SK-N-SH (cell line): ENCODE data around the gene SMO. TPM values are rescaled to one million over a fixed set of nuclear protein-coding genes. Genes with fewer than 3 reads are reported as not detected.
A peak's percentile ranks its signal among the peaks of the same experiment; 100 is the strongest.

ENCODE experiments used
- CTCF ChIA-PET: fragments of 300-600, 350-600 bp; formaldehyde crosslinking; extraction: SDS; loops from one replicate; lab custom pipeline; 2021; lab: Yijun Ruan, JAX
- POLR2A ChIA-PET: fragments of 350-600 bp; sonication (Branson Sonifier 250); formaldehyde crosslinking; extraction: SDS; loops from one replicate; lab custom pipeline; 2020; ENCODE audit warnings: antibody characterized with exemption, inconsistent platforms; lab: Yijun Ruan, JAX
- DNase-seq: peaks from one replicate; pipeline ENCODE4 v3.0.0; 2012
- H2AFZ ChIP-seq: fragments of 200-600 bp; sonication (generic); 2 replicates; pipeline ENCODE4 v1.8.1; 2016; ENCODE audit warnings: antibody characterized with exemption, mild to moderate bottlenecking, low read depth
- H3F3A ChIP-seq: fragments of 200-600 bp; sonication (generic); replicated peaks from 2 replicates; pipeline ENCODE3; 2016; ENCODE audit warnings: antibody characterized with exemption, mild to moderate bottlenecking; ENCODE audit not compliant: insufficient read depth
- H3K27ac ChIP-seq, 2 experiments: fragments of 200-500 bp in 1 of 2; fragments of 200-600 bp in 1 of 2; sonication (Bioruptor generic) in 1 of 2; sonication (generic), shearing (Covaris generic) in 1 of 2; 2 replicates each; pipeline versions ENCODE4 v1.5.1 to v1.6.1; 2014 to 2016; ENCODE audit warnings: low read depth in 2 of 2, inconsistent platforms in 1 of 2, low read length in 1 of 2, mild to moderate bottlenecking in 1 of 2, mixed read lengths in 1 of 2
- H3K27me3 ChIP-seq: fragments of 200-600 bp; sonication (generic), shearing (Covaris generic); 2 replicates; pipeline ENCODE4 v1.6.1; 2016; ENCODE audit warnings: mixed run types; ENCODE audit not compliant: insufficient read depth
- H3K36me3 ChIP-seq, 2 experiments: fragments of 200-500 bp in 1 of 2; fragments of 200-600 bp in 1 of 2; sonication (Bioruptor generic) in 1 of 2; sonication (generic) in 1 of 2; replicated peaks in 1 of 2; 2 replicates each; pipeline versions ENCODE3 to v1.5.1; 2014 to 2016; ENCODE audit warnings: low read length in 1 of 2, mild to moderate bottlenecking in 1 of 2; ENCODE audit not compliant: insufficient read depth in 2 of 2, control insufficient read depth in 1 of 2
- H3K4me1 ChIP-seq, 2 experiments: fragments of 200-500 bp in 1 of 2; fragments of 200-600 bp in 1 of 2; sonication (Bioruptor generic) in 1 of 2; sonication (generic), shearing (Covaris generic) in 1 of 2; 2 replicates each; pipeline versions ENCODE4 v1.5.1 to v1.6.1; 2014 to 2016; ENCODE audit warnings: low read depth in 1 of 2, low read length in 1 of 2, mixed run types in 1 of 2; ENCODE audit not compliant: insufficient read depth in 2 of 2, control insufficient read depth in 1 of 2
- H3K4me2 ChIP-seq: fragments of 200-600 bp; sonication (generic), shearing (Covaris generic); 2 replicates; pipeline ENCODE4 v1.6.1; 2017; ENCODE audit warnings: mixed run types
- H3K4me3 ChIP-seq, 2 experiments: fragments of 200-500 bp in 1 of 2; fragments of 200-600 bp in 1 of 2; sonication (Bioruptor generic) in 1 of 2; sonication (generic), shearing (Covaris generic) in 1 of 2; 2 replicates each; pipeline versions ENCODE4 v1.5.1 to v1.8.1; 2014 to 2016; ENCODE audit warnings: low read depth in 2 of 2, inconsistent platforms in 1 of 2, low read length in 1 of 2, mild to moderate bottlenecking in 1 of 2, mixed read lengths in 1 of 2, moderate library complexity in 1 of 2
- H3K79me2 ChIP-seq: fragments of 200-600 bp; sonication (generic); 2 replicates; pipeline ENCODE4 v1.8.1; 2017; ENCODE audit warnings: mild to moderate bottlenecking; ENCODE audit not compliant: insufficient read depth
- H3K9ac ChIP-seq: fragments of 200-600 bp; sonication (generic); 2 replicates; pipeline ENCODE4 v1.6.1; 2017; ENCODE audit warnings: mixed run types
- H3K9me2 ChIP-seq: fragments of 200-600 bp; sonication (generic); 2 replicates; pipeline ENCODE4 v1.6.1; 2017; ENCODE audit warnings: mixed run types
- H3K9me3 ChIP-seq: fragments of 200-600 bp; sonication (generic); 2 replicates; pipeline ENCODE4 v1.6.1; 2017; ENCODE audit warnings: mixed run types, mild to moderate bottlenecking, moderate library complexity
- H4K20me1 ChIP-seq: fragments of 200-600 bp; sonication (generic); 2 replicates; pipeline ENCODE4 v1.6.1; 2017; ENCODE audit warnings: mild to moderate bottlenecking, mixed run types; ENCODE audit not compliant: insufficient read depth
- ELF1 ChIP-seq: IDR thresholded peaks from 2 replicates; pipeline ENCODE4 v1.4.0; 2012
- EP300 ChIP-seq, 2 experiments: IDR thresholded peaks; 2 replicates each; pipeline versions ENCODE4 v1.4.0 to v1.6.1; 2012; ENCODE audit warnings: borderline replicate concordance in 1 of 2, low read depth in 1 of 2, low read length in 1 of 2
- EZH2phosphoT487 ChIP-seq: fragments of 200-600 bp; sonication (generic); IDR thresholded peaks from 2 replicates; pipeline ENCODE4 v1.6.1; 2017; ENCODE audit warnings: low read depth, mixed run types, mild to moderate bottlenecking, antibody characterized with exemption, moderate library complexity, borderline replicate concordance
- FOSL2 ChIP-seq: IDR thresholded peaks from 2 replicates; pipeline ENCODE4 v1.4.0; 2012; ENCODE audit warnings: low read depth, mild to moderate bottlenecking, moderate library complexity, borderline replicate concordance
- FOXJ3 ChIP-seq: sonication (generic); formaldehyde crosslinking; IDR thresholded peaks from 2 replicates; pipeline ENCODE4 v1.5.1; 2020; ENCODE audit warnings: mild to moderate bottlenecking, missing genetic modification reagents
- GABPA ChIP-seq: IDR thresholded peaks from 2 replicates; pipeline ENCODE4 v1.4.0; 2012; ENCODE audit warnings: low read depth, mild to moderate bottlenecking
- GATA2 ChIP-seq: sonication (generic); formaldehyde crosslinking; IDR thresholded peaks from 2 replicates; pipeline ENCODE4 v1.5.0; 2020; ENCODE audit warnings: mild to moderate bottlenecking, missing genetic modification reagents
- JUND ChIP-seq: IDR thresholded peaks from 2 replicates; pipeline ENCODE4 v1.4.0; 2012
- MXI1 ChIP-seq: IDR thresholded peaks from 2 replicates; pipeline ENCODE4 v1.6.1; 2012; ENCODE audit warnings: mild to moderate bottlenecking, low read depth, low read length, improper control_type of control experiment
- NFIC ChIP-seq: IDR thresholded peaks from 2 replicates; pipeline ENCODE4 v1.4.0; 2012; ENCODE audit warnings: borderline replicate concordance
- POLR2AphosphoS5 ChIP-seq: IDR thresholded peaks from 2 replicates; pipeline ENCODE4 v1.6.1; 2012; ENCODE audit warnings: low read depth, low read length
- RAD21 ChIP-seq: IDR thresholded peaks from 2 replicates; pipeline ENCODE4 v1.6.1; 2012; ENCODE audit warnings: mild to moderate bottlenecking, low read length
- RCOR1 ChIP-seq: fragments of 150-350 bp; IDR thresholded peaks from 2 replicates; pipeline ENCODE4 v1.6.1; 2017; ENCODE audit warnings: antibody characterized with exemption, low read length
- RFX5 ChIP-seq: IDR thresholded peaks from 2 replicates; pipeline ENCODE4 v1.6.1; 2012; ENCODE audit warnings: mild to moderate bottlenecking, improper control_type of control experiment, low read length
- RXRA ChIP-seq: IDR thresholded peaks from 2 replicates; pipeline ENCODE4 v1.4.0; 2012; ENCODE audit warnings: low read depth, mild to moderate bottlenecking, borderline replicate concordance
- SIN3A ChIP-seq: IDR thresholded peaks from 2 replicates; pipeline ENCODE4 v1.6.1; 2012; ENCODE audit warnings: low read depth, mild to moderate bottlenecking, low read length, moderate library complexity, borderline replicate concordance
- SMC3 ChIP-seq: IDR thresholded peaks from 2 replicates; pipeline ENCODE4 v1.6.1; 2012; ENCODE audit warnings: low read depth, low read length, improper control_type of control experiment
- TCF12 ChIP-seq: IDR thresholded peaks from 2 replicates; pipeline ENCODE4 v1.4.0; 2012
- YY1 ChIP-seq: IDR thresholded peaks from 2 replicates; pipeline ENCODE4 v1.4.0; 2012; ENCODE audit warnings: low read depth, mild to moderate bottlenecking
- WGBS: methylation state at CpG from one replicate; pipeline ENCODE4 v1.1.6; 2017; ENCODE audit warnings: low lambda C conversion rate; 5-methylcytosine and 5-hydroxymethylcytosine counted together
- polyA plus RNA-seq, 3 experiments: library from polyadenylated mRNA; depleted of rRNA; stranded (reverse); fragments of >200 nt; gene quantifications; 2 replicates each; pipeline ENCODE4 v1.2.3, GENCODE V29; 2012
- TF ChIP-seq, protein P1 (sequence below): fragments of 150-350 bp; IDR thresholded peaks from 2 replicates; pipeline ENCODE4 v1.6.1; 2016; ENCODE audit warnings: mild to moderate bottlenecking, low read depth, low read length
- TF ChIP-seq, protein P2 (sequence below): IDR thresholded peaks from 2 replicates; pipeline ENCODE4; 2012
- TF ChIP-seq, protein P3 (sequence below): fragments of 150-350 bp; IDR thresholded peaks from 2 replicates; pipeline ENCODE4 v1.6.1; 2017; ENCODE audit warnings: antibody characterized with exemption, low read length, low read depth, borderline replicate concordance
- TF ChIP-seq, protein P4 (sequence below): IDR thresholded peaks from 2 replicates; pipeline ENCODE4 v1.4.0; 2012; ENCODE audit warnings: low read depth

SMO gene
- polyA plus RNA-seq, 1 of the 3 experiments (the other 2 are of a cell fraction), result 37.0 TPM

DNA sequence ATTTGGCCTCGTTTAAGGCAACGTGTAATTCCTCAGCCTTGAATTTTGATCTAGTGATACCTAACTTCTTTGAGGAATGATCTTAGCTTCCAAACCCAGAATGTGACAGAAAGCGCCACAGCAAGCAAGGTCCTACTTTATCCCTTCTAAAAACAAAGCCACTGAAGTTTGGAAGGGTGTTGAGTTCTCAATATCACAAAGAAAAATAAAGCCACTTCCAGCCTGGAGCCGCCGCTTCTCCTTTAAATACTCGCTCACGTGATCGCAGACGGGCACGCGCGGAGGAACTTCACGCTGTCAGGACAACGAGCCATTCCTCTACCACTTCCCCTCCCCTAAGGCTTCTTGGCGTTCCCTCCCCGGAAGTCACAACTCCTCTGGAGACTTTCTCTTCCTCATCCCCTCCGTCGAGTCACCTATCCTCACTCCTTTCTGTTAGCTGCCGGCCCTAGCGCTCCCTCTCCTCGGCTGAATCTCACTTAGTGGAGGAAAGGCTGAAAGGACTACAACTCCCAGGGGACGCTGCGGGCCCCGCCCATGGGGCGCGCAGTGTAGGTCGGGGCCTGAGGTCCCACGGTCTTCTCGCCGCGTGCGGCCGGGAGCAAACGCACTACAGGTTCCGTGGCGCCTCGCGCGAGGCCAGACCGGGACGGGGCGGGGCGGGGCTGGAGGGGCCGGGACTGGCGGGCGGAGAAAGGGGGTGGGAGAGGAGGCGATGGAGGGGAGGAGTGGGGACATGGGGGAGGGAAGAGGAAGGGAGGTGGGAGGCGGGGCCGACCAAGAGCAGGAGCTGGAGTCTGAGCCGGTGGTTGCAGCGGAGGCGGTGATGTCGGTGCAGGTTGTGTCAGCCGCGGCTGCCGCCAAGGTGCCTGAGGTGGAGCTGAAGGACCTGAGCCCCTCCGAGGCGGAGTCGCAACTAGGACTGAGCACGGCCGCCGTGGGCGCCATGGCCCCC, 36.1 kb downstream of the SMO start, which contains the start of gene AHCYL2 (continued):
- TF ChIP-seq GATA2 (no peak), RXRA (no peak), ELF1 (peak; percentile 94), POLR2AphosphoS5 (peak; percentile 74), YY1 (peak; percentile 85), JUND (no peak), SIN3A (0 out of 2 replicates have a peak, but pooled peaks have one; percentile 57)
- TF ChIP-seq, protein P1, sequence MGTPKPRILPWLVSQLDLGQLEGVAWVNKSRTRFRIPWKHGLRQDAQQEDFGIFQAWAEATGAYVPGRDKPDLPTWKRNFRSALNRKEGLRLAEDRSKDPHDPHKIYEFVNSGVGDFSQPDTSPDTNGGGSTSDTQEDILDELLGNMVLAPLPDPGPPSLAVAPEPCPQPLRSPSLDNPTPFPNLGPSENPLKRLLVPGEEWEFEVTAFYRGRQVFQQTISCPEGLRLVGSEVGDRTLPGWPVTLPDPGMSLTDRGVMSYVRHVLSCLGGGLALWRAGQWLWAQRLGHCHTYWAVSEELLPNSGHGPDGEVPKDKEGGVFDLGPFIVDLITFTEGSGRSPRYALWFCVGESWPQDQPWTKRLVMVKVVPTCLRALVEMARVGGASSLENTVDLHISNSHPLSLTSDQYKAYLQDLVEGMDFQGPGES, result no peak
- TF ChIP-seq, protein P2, sequence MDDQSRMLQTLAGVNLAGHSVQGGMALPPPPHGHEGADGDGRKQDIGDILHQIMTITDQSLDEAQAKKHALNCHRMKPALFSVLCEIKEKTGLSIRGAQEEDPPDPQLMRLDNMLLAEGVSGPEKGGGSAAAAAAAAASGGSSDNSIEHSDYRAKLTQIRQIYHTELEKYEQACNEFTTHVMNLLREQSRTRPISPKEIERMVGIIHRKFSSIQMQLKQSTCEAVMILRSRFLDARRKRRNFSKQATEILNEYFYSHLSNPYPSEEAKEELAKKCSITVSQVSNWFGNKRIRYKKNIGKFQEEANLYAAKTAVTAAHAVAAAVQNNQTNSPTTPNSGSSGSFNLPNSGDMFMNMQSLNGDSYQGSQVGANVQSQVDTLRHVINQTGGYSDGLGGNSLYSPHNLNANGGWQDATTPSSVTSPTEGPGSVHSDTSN, result peak; percentile 52; the same call in 1 of the 2 replicates
- TF ChIP-seq, protein P3, sequence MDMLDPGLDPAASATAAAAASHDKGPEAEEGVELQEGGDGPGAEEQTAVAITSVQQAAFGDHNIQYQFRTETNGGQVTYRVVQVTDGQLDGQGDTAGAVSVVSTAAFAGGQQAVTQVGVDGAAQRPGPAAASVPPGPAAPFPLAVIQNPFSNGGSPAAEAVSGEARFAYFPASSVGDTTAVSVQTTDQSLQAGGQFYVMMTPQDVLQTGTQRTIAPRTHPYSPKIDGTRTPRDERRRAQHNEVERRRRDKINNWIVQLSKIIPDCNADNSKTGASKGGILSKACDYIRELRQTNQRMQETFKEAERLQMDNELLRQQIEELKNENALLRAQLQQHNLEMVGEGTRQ, result peak; percentile 92

DNA sequence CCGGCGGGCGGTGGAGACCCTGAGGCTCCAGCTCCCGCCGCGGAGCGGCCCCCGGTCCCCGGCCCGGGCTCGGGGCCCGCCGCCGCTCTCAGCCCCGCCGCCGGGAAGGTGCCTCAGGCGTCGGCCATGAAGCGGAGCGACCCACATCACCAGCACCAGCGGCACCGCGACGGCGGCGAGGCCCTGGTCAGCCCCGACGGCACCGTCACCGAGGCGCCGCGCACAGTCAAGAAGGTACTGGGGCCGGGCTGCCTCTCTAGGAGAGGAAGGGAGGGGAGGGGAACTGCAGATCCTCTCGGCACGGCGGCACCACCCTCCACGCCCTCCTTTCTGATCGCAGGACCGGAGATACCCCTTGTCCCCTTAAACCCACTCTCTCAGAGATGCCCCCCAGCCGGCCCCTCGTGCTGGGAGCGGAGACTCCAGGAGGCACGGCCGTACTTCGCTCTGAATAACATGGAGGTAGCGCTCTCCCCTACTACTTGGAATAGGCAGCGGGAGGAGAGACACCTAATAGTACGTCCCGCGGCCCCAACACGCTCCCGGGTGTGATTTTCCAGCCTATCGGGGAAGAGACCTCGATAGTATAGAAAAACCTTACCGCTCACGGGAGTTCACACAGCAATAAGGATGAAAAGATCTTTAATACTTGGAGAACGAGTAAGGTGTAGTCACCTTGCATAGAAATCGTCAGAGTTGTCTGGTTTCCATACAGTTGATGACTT, 36.9 kb downstream of the SMO start:
- peak overlapping the region; percentile 61 to 95; a peak in 3 of 4 replicates for H3K27ac ChIP-seq
- POLR2A ChIA-PET, result interaction anchor here (1.0 kb wide), 1 partner anchor 10 kb away, joined by 3 read pairs; no protein-coding TSS in a partner anchor
- WGBS, result under 1% methylated on average over 28 of the region's 60 CpGs
- TF ChIP-seq EP300 (IDR thresholded peaks at IDR 0.05; ENCODE audit: borderline replicate concordance in 1 of 2, low read depth in 1 of 2, low read length in 1 of 2) (no peak), FOSL2 (no peak), GABPA (no peak), RCOR1 (no peak), SMC3 (no peak; the same call in 1 of the 2 replicates), POLR2AphosphoS5 (no peak), SIN3A (no peak), TCF12 (no peak), MXI1 (0 out of 2 replicates have a peak, but pooled peaks have one; percentile 30), RFX5 (no peak), YY1 (no peak), FOXJ3 (CRISPR knock-in tag) (no peak), EZH2phosphoT487 (no peak), NFIC (no peak), RAD21 (no peak), ELF1 (no peak)
- TF ChIP-seq, protein P1, result no peak
- TF ChIP-seq, protein P3, result no peak
- TF ChIP-seq, protein P4, sequence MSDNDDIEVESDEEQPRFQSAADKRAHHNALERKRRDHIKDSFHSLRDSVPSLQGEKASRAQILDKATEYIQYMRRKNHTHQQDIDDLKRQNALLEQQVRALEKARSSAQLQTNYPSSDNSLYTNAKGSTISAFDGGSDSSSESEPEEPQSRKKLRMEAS, result 0 out of 2 replicates have a peak, but pooled peaks have one; percentile 5

More for the DNA sequence above, 36.9 kb downstream of the SMO start:
- Histone ChIP-seq H4K20me1 (no peaks in the 10 kb centered on the region), H3F3A (peaks cover 7% of the 10 kb centered on the region), H3K4me3 (peak overlapping the region; percentile 68 to 76), H3K4me1 (peaks cover 0 to 6% of the 10 kb centered on the region in 2 experiments; a peak in 3 of 4 replicates), H3K79me2 (peaks cover 28% of the 10 kb centered on the region), H3K9ac (peak overlapping the region; percentile 74), H3K9me2 (no peaks in the 10 kb centered on the region), H3K9me3 (no peaks in the 10 kb centered on the region), H2AFZ (peak overlapping the region; percentile 84), H3K27me3 (no peaks in the 10 kb centered on the region), H3K36me3 (no peaks in the 10 kb centered on the region), H3K4me2 (peak overlapping the region; percentile 76)
- CTCF ChIA-PET, result interaction anchor here (0.8 to 8.6 kb wide), 17 partner anchors 11 to 418 kb away, joined by 3 to 363 read pairs (median 4); no protein-coding TSS in a partner anchor
- DNase-seq, result no peak
